Suppressor macrophage (primary cell): Measurements from ENCODE around the gene MYO3B.

Experiments
- DNase-seq, 4 experiments: peaks; one replicate each; pipeline ENCODE4 v3.0.0-alpha.2; 2020 to 2022

The MYO3B gene

GRCh38 chr2:170307052-170307451 lies 129.1 kb downstream of the MYO3B start:
- no peak for DNase-seq

GRCh38 chr2:170307555-170308351 lies 129.8 kb downstream of the MYO3B start:
- DNase-seq = no peak

GRCh38 chr2:170310876-170311502 lies 133.0 kb downstream of the MYO3B start:
- no peak for DNase-seq

GRCh38 chr2:170313347-170313991 lies 135.5 kb downstream of the MYO3B start:
- DNase-seq = peak in 3 of 4 experiments; percentile 3 to 21 (median 13)

GRCh38 chr2:170313992-170314348 lies 136.0 kb downstream of the MYO3B start:
- no peak for DNase-seq

GRCh38 chr2:170314744-170315447 lies 136.9 kb downstream of the MYO3B start:
- no peak for DNase-seq

GRCh38 chr2:170320948-170321347 lies 143.0 kb downstream of the MYO3B start:
- DNase-seq = no peak

- no peak for DNase-seq
Measured at GRCh38 chr2:170321526-170321925, 143.6 kb downstream of the MYO3B start.

GRCh38 chr2:170322140-170322766 lies 144.3 kb downstream of the MYO3B start:
- no peak for DNase-seq

- peak in 3 of 4 experiments; percentile 6 to 20 (median 18) for DNase-seq
Measured at GRCh38 chr2:170323743-170324142, 145.8 kb downstream of the MYO3B start.

GRCh38 chr2:170324640-170325046 lies 146.7 kb downstream of the MYO3B start:
- DNase-seq = peak; percentile 24 to 52 (median 43)

- no peak for DNase-seq
Measured at GRCh38 chr2:170330881-170331280, 152.9 kb downstream of the MYO3B start.

- no peak for DNase-seq
Measured at GRCh38 chr2:170332676-170333402, 154.9 kb downstream of the MYO3B start.

- DNase-seq = no peak
Measured at GRCh38 chr2:170335351-170335750, 157.4 kb downstream of the MYO3B start.

GRCh38 chr2:170336408-170336807 lies 158.5 kb downstream of the MYO3B start:
- DNase-seq = no peak

GRCh38 chr2:170336916-170337315 lies 159.0 kb downstream of the MYO3B start:
- DNase-seq = no peak

- DNase-seq = no peak
Measured at GRCh38 chr2:170339322-170339721, 161.4 kb downstream of the MYO3B start.

GRCh38 chr2:170339750-170340692 lies 162.1 kb downstream of the MYO3B start:
- no peak for DNase-seq

- no peak for DNase-seq
Measured at GRCh38 chr2:170340693-170341068, 162.7 kb downstream of the MYO3B start.
